T47D (cell line): Measurements from ENCODE around the gene NFATC2.

ENCODE experiments used
- DNase-seq, 2 experiments: peaks; one replicate each; pipeline versions ENCODE4 v3.0.0 to v3.0.0-alpha.2; 2011 to 2012; ENCODE audit warnings: low read depth in 1 of 2, low spot score in 1 of 2
- JUND ChIP-seq: IDR thresholded peaks from 2 replicates; pipeline ENCODE4 v1.6.1; 2012; ENCODE audit warnings: low read depth
- in situ Hi-C: cut with HindIII; loops from 2 replicates; pipeline ENCODE4 v1.10.0; 2016; ENCODE audit warnings: low sequenced_read_pairs, low pct_unique_long_range_greater_than_20kb

Gene NFATC2

GRCh38 chr20:51371720-51372119 is 170.8 kb downstream of the NFATC2 start:
- TF ChIP-seq JUND: no peak
- DNase-seq: no peak
- in situ Hi-C loops: no loop called here

- TF ChIP-seq JUND: no peak
- in situ Hi-C loops: no loop called here
- DNase-seq: no peak
Observed at GRCh38 chr20:51369503-51369902, 173.0 kb downstream of the NFATC2 start.

GRCh38 chr20:51368461-51369211 is 173.9 kb downstream of the NFATC2 start:
- no peak for DNase-seq
- TF ChIP-seq JUND: no peak
- in situ Hi-C loops: no loop called here

- no peak for DNase-seq
- in situ Hi-C loops: no loop called here
- TF ChIP-seq JUND: no peak
Observed at GRCh38 chr20:51366155-51366886, 176.2 kb downstream of the NFATC2 start.

GRCh38 chr20:51365670-51366069 is 176.8 kb downstream of the NFATC2 start:
- no peak for TF ChIP-seq JUND
- in situ Hi-C loops: no loop called here
- no peak for DNase-seq

GRCh38 chr20:51363813-51364212 is 178.7 kb downstream of the NFATC2 start:
- TF ChIP-seq JUND: no peak
- DNase-seq: no peak
- in situ Hi-C loops: no loop called here

- in situ Hi-C loops: no loop called here
- TF ChIP-seq JUND: no peak
- DNase-seq: no peak
Observed at GRCh38 chr20:51363378-51363777, 179.1 kb downstream of the NFATC2 start.

- no peak for TF ChIP-seq JUND
- DNase-seq: no peak
- in situ Hi-C loops: no loop called here
Observed at GRCh38 chr20:51362254-51362653, 180.3 kb downstream of the NFATC2 start.

- in situ Hi-C loops: no loop called here
- TF ChIP-seq JUND: no peak
Observed at GRCh38 chr20:51361258-51361657, 181.3 kb downstream of the NFATC2 start.

GRCh38 chr20:51360451-51361201 is 181.9 kb downstream of the NFATC2 start:
- no peak for DNase-seq
- no peak for TF ChIP-seq JUND
- in situ Hi-C loops: no loop called here

More at GRCh38 chr20:51361258-51361657, 181.3 kb downstream of the NFATC2 start:
- DNase-seq: no peak

- DNase-seq: no peak
- in situ Hi-C loops: no loop called here
- no peak for TF ChIP-seq JUND
Observed at GRCh38 chr20:51359947-51360346, 182.6 kb downstream of the NFATC2 start.

GRCh38 chr20:51359401-51359800 is 183.1 kb downstream of the NFATC2 start:
- no peak for DNase-seq
- TF ChIP-seq JUND: no peak
- in situ Hi-C loops: no loop called here
